DMS79 treated with DMSO at 0.1 percent for 48 hours (cell line): ENCODE results near the gene FGFR4.
A peak's percentile ranks its signal among the peaks of the same experiment; 100 is the strongest.
"Not testable (repeated sequence)": the region's sequence is repeated elsewhere in the genome, so short reads cannot be mapped to it uniquely, and the experiment has no call there.

ENCODE experiments used
- DNase-seq: peaks from one replicate; lab custom pipeline; 2025; lab: John Stamatoyannopoulos, UW

Gene FGFR4

DNA sequence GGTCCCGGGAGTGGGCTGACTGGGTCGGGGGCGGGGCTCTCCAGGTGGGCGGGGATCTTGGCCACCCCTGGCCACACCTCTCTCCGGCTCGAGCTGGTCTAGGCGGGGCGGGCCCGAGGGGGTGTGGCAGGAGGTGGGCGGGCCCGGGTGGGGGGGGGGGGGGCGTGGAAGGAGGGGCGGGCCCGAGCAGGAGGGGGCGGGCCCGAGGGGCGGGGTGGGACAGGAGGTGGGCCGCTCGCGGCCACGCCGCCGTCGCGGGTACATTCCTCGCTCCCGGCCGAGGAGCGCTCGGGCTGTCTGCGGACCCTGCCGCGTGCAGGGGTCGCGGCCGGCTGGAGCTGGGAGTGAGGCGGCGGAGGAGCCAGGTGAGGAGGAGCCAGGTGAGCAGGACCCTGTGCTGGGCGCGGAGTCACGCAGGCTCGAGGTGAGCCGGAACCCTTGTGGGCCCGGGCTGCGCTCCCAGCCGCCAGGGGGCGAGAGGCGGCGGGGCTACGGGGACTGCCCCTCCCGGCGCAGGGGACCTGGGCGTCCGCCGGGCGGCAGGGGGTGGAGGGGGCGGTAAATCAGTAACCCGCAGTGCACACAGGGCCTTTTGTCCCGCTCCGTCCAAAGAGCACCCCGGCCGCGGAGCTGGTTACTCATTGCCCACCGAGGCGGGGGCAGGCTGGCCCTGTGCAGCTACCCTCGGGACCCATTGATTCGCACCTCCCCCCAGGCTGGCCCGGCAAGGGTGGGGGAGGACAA lies at the start of gene FGFR4:
TSS of gene FGFR4 (plus strand) at position 262 of the 744 bp plus-strand sequence. CDS start 2,688 bp downstream, outside the sequence.
- DNase-seq, result no peak

DNA sequence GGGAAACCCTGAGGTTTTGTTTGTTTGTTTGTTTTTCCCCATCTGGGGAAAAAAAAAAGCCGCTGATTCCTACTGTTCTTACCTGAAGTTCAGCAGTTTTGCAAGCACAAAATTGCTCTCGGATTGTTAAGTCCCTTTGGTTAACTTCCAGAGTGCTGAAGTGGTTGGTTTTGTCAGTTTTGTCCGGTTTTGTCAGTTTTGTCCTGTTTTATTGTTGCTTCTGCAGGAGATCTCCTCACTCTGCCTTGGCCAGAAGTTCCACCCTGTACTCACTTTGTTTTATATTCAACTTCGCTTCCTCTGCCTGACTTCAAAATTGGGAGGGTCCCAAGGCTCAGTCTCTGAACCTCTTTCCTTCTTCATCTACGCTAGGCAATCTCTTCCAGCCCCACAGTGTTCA lies 49.8 kb upstream of the FGFR4 start:
- no peak for DNase-seq

DNA sequence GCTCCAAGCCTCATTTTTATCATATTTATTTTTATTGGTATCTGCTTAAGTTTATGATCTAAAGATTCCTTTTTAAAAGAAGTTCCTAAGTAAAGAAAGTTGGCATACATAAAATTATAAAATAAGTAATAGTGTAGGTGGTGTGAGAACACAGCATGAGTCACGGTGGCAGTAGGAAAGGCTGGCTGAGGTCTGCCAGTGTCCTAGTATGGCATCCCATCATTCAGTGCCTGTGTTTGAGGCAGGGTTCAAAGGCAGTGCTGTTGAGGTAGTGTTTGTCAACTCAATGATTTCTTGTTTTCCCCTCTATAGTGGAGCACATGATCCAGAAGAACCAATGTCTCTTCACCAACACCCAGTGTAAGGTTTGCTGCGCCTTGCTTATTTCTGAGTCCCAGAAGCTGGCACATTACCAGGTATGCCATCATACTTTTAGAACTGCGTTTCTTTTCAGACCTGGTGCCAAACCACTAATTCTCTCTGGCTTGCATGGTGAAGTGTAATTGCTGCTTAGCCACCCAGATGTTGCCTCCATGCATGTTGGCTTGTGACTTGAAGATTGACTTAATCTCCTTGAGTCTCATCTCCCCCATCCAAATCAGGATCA lies 45.8 kb upstream of the FGFR4 start:
- DNase-seq, result peak; percentile 54

DNA sequence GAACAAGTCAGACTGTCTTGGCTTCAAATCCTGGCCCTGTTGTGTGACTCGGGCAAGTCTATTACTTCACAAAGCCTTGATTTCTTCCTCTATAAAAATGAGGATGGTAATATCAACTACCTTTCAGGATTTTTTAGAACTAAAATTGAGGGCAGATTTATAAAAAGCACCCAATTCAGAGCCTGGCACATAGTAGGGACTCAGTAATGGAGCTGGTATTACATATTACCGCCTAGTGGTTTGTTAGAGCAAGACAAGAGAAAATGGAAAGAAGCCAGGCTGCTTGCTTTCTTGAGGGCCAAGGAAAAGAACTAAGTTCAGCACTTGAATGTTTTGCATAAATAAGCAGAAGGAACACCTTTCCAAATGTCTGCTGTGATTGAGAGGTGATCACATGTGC lies 44.8 kb upstream of the FGFR4 start:
- no peak for DNase-seq

DNA sequence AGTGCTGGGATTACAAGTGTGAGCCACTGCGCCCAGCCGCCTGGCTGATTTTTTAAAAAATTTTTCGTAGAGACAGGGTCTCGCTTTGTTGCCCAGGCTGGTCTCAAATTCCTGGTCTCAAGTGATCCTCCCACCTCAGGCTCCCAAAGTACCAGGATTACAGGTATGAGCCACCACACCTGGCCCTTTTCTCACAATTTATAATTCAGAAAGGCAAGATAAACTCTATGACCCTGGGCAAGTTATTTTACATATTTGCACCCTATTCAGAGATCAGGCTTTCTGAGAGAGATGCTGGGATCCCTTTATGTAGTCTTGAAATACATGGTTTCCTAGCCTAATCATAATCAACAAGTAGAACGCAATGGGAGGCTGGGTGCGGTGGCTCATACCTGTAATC lies 43.6 kb upstream of the FGFR4 start:
- DNase-seq, result no peak

DNA sequence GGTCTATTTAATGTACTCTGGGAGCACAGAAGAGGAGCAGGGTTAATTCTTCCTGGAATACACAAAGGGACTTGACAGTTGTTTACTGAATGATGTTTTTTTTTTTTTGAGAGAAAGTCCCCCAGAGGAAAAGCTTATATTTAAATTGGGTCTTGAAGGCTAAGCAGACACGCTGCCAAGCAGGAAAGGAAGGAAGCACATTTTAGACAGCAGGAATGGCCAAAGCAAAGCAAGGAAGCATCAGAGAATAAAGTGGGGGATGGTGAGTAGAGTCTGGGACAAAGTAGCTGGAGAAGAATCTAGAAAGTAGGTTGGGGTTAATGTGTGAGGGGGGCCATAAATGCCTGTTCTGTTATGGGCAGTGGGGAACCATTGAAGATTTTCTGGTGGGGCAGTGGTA lies 42.8 kb upstream of the FGFR4 start:
- no peak for DNase-seq

DNA sequence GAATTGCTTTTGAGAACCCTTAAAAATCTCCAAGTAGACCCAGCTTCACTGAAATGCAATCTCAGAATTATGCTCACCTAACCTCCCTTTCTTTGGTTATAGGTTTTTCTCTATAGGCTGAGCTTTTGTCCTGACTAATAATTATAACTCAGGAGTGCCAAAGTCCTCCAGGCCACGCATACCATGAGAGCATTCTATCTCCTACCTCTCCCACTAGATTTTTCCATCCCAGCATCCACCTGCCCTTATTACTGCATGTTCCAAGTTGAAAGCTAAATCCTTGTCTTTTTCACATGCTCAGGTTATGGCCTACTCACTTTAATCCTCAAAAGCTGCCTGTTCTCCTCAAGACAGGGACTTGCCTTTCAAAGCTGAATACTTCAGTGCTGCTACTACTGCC lies 42.1 kb upstream of the FGFR4 start:
- DNase-seq, result no peak

DNA sequence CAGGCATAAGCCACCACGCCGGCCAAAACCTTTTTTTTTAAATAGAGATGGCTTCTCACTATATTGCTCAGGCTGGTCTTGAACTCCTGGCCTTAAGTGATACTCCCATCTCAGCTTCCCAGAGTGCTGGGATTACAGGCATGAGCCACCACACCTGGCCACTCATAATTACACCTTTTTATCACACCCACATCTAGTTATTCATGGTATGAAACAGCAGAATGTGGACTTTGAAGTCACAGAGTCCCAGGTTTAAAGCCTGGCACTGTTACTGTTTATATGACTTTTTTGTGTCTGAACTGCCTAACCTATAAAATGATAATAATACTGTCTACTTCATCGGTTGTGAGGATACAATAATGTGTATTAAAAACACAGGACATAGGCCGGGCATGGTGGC lies 41.1 kb upstream of the FGFR4 start:
- DNase-seq, result no peak

DNA sequence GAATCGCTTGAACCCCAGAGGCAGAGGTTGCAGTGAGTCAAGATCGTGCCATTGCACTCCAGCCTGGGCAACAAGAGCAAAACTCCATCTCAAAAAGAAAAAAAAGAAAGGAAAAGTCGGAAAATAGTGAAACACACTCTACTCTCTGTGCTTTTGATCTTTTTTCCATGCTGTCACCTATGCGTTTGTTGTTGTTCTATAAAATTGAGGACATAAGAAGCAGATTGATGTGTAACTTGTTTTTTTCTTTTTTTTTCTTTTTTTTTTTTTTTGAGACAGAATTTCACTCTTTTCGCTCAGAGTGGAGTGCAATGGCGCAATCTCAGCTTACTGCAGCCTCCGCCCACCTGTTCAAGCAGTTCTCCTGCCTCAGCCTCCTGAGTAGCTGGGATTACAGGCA lies 38.2 kb upstream of the FGFR4 start:
- not testable (repeated sequence) for DNase-seq

DNA sequence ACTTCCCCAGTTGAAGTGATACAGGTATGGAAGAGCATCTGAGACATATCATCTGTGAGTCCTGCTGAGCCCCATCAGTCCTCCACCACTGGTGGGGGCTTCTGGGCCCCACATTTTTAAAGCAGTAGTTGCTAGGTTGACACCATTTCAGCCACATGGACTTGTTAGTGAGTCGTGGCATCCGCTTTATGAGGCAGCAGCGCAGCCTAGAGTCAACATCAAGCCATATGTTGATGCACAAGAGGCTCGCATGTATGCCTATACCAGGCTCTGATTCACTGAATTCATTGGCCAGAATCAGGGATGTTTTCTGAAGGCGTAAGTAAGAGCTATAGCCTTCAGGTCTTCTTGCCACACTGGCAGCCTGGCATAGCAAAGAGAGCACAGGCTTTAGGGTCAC lies 37.4 kb upstream of the FGFR4 start:
- no peak for DNase-seq

DNA sequence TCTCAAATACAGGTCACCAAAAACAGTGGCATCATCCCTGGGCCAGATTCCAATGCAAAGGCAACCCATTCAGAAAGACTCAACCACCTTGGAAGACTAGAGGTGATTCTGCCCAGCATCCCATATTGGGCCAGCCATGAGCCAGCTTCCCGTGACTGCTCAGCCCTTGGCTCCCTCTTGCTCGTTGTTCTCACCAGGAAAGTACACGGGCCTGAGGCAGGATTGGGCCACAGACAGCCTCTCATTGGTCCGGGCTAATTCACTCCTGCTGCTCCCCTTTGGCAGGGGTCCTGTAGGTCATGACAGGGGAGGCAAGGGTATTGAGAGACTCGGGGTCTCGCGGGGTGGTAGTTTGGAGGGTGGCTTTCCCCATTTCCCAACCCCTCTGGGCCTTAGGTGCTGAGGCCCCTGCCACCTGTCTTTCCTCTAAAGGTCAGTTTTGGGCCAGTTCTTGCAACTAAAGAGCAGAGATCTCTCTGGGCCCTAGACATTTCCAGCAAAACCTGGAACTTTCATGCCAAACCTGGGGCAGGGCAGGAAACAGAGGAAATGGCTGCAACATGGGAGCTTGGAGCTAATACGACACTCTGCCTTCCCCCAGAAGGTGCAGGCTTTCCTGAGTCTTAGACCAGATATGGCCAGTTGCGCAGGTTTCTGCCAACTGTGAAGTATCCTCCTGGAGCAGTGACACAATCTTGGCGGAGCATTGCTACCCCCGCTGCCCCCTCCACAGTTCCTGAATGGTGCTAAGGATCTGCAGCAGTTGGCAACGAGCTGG lies 22.0 kb upstream of the FGFR4 start:
- no peak for DNase-seq

DNA sequence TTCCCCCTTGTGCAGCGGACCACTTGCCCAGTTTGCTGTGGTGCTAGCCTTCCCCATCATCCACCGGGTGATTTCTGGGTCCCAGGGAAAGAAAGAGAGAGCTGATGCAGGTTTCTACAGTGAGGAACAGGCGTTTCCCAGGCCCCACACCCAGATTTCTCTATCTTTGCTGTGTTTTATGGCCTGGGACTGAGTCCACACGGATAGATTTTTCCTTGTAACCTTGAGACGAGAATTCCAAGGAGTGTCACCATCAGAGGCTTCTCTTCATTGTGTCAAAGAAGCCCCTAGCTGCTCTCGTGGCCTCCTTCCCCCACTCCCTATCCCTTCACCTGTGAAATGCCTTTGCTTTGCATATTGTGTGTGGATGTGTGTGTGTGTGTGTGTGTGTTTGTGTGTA lies 21.2 kb upstream of the FGFR4 start:
- no peak for DNase-seq

DNA sequence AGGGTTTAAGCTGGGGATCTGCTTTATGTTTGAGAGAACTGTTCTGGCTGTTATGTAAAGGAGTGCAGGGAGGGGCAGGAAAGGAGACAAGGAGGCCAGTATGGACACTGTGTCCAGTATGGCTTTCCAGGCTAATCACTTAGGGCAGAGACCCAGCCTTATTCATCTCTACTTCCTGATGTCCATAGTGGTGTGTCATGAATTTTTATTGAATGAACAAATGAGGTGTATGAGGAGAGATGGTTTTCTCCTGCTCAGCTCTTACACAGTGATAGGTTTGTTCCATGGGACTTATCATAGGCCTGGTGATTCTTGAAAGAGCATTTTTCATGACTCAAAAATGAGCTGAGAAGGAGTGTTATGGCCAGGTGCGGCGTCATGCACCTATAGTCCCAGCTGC lies 20.5 kb upstream of the FGFR4 start:
- no peak for DNase-seq

DNA sequence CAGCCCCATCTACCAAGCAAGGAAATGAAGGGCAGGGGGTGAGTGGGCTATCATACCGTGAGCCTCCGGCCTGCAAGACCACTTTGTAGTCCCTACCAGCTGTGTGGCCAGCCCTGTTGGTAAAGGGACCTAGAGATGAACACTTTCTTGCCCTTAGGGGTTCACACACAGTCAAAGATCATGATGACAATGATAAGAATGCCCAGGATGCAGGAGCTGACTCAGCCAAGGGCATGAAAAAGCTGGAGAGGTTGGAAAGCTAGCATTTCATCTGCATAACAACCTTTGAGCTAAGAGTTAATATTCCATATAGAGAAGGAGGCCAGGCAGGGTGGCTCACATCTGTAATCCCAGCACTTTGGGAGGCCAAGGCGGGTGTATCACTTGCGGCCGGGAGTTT lies 19.2 kb upstream of the FGFR4 start:
- DNase-seq, result no peak

DNA sequence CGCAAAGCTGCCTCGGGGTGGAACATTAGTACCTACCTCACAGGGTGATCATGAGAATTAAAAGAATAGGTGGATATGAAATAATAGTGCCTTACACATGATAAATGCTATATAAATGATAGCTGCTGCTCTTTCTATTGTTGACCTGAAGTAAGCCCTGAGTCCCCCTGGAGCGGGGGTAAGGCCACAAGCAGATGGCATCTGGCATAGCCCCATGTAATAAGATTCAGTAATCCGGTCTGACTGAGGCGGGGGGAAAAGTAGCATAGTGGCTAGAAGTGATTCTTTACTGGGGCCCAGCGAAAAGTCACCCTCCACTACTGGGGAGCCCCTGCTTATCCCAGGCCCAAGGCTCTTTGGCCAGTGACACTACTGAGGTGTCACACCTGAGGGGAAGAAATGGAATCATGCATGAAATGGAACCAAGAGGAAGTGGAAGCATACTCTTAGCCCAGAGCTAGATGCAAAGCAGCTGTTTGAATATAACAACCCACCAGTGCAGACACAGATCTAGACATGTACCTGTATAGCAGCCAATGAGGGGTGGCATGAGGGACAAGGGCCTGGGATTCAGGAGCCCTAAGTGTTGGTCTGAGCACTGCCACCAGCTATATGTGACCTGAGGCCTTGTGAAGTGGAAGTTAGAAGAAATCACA lies 16.1 kb upstream of the FGFR4 start:
- no peak for DNase-seq

DNA sequence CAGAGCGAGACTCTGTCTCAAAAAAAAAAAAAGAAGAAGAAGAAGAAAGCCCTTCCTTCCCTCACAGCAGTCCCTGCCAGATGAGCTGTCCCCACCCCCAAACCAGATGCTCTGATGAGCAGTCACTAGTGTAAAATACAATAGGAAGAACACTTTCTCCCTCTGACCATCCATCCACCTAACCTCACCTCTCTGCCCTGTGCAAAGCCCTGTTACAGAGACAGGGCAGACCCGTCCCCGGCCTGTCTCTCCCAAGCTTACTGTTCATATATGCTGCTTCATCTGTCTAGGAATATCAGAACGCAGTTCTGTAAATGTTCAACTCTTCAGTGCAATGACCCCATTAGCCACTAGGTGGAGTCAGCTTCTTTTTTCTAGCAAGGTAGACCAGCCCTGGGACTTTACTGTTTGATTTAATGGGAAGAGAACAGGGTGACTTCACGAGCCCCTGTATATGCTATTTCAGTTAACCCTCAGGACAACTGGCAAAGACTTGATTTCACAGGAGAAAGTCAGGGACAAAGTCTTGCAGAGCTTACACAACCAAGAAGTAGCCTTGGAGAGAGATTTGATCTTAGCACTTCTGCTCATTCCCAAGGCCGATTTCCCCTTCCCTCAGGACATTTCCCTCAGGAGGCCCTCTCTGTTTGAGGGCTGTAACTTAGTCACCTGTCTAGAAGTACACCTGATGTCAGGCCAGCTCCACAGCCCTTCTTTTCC lies 14.9 kb upstream of the FGFR4 start:
- DNase-seq, result peak; percentile 28

DNA sequence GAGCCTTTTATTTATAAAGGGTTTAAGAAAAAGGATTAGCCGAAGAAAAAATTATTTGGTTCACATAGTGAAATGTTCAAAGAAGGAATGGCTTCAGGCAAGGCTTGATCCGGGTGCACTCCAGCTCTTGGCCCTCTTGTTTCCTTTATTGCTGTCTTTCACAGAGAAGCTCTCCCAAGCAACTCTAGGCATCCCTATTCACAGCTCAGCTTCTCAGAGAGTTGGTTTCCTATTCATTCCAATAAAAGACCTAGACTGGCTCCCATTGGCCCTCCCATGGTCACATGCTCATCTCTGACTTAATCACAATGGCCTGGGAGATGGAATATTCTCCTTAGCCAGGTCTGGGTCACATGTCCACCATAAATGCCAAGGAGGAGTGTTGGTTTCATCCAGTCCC lies 9.4 kb upstream of the FGFR4 start:
- DNase-seq, result no peak

DNA sequence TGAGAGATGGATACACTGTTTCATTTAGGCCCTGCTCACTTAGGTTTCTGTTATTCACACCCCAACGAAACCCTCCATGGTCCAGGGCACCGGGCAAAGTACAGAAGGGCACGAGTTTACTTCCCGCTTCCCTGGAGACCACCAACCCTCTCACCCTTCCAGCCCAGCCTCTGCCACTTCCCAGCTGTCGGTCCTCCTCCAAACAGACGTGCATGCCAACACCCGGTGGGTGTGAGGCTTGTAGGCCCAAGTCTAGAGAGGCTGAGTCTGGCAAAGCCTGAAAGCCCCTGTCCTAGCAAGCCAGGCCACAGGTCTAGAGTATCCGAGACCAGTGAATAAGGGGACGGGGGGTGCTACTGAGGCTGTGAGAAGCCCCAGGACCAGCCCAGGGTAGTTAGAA lies 7.1 kb upstream of the FGFR4 start:
- DNase-seq, result no peak

DNA sequence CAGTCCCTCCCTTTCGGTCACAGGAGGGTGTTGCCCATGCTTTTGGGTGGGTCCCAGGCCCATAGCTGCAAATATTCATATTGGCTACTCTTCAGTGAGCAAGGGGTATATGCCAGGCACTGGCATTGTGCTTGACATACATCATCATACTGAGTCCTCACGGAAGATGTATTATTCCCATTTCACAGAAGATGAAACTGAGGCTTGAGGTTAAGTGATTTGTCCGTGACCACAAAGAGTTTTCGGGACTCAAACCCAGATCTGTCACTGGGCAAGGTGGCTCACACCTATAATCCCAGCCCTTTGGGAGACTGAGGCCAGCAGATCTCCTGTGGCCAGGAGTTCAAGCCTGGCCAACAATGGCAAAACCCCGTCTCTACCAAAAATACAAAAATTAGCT lies 6.5 kb upstream of the FGFR4 start:
- DNase-seq, result no peak

DNA sequence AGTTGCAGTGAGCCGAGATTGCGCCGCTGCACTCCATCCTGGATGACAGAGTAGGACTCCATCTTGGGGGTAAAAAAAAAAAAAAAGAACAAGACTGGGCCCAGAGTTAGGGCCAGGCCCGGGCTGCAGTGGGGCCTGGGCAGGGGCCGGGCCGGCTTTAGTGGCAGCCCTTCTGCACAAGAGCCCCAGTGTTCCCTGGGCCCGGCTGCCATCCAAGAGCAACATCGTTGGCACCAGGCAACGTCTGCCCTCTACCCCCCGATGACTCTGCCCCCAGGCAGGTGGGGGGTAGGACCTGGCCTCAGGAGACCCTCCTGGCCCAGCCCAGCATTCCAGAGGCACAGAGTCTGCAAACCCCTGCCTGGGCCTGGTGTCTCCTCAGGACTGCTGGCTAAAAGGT lies 4.9 kb upstream of the FGFR4 start:
- no peak for DNase-seq

DNA sequence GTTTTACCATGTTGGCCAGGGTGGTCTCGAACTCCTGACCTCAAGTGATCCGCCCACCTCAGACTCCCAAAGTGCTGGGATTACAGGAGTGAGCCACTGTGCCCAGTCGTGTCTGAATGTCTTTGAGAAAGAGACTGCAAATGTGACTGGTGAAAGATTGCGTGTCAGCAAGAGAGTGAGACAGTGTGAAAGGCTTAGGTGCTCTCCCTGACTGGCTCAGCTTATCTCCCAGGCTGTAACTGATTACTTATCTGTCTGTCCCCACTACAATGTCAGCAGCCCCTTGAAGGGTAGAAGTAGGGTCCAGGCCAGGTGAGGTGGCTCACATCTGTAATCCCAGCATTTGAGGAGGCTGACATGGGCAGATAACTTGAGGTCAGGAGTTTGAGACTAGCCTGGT lies 3.4 kb upstream of the FGFR4 start:
- DNase-seq, result no peak

DNA sequence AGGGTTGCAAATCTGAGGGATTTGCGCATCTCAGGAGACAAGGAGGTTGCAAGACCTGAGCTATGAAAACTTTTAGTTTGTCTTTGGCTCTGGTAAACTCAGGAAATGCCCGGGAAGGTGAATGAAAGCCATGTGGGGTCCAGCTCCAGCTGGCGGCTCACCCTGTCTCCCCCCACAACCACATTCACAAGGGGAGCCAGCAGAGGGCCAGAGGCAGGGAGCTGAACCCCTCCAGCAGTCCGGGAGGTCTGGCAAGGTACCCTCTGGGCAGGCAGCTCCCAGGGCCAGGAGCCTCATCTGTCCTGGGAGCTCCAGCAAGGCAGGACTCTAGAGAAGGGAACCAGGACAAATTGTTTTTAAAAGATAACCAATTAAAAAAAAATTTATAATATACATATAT lies 2.5 kb upstream of the FGFR4 start:
- DNase-seq, result no peak
